IMR-90 (cell line): ENCODE results near the gene CEACAM6. TPM values are rescaled to one million over a fixed set of nuclear protein-coding genes. Genes with fewer than 3 reads are reported as not detected.
"Not testable (repeated sequence)": the region's sequence is repeated elsewhere in the genome, so short reads cannot be mapped to it uniquely, and the experiment has no call there.

ENCODE experiments used
- ATAC-seq: fragments of 200-7000 bp; cut with Tn5 transposase; 2 replicates; pipeline ENCODE4 v1.9.1; 2020; ENCODE audit warnings: low read depth, mild to moderate bottlenecking, moderate library complexity
- BruUV-seq: library from RNA; stranded (reverse); fragments of 400-500 nt; replicated peaks from 2 replicates; lab custom pipeline; 2021; lab: Mats Ljungman, UMichigan
- CTCF ChIA-PET: fragments of 300-600 bp; formaldehyde crosslinking; extraction: SDS; loops from one replicate; lab custom pipeline; 2021; ENCODE audit warnings: antibody characterized with exemption; lab: Yijun Ruan, JAX
- POLR2A ChIA-PET: fragments of 300-600 bp; sonication (Branson Sonifier 250); formaldehyde crosslinking; loops from one replicate; lab custom pipeline; 2022; ENCODE audit warnings: antibody characterized with exemption; ENCODE audit not compliant: unreplicated experiment; lab: Charles Lee
- DNase-seq: peaks from one replicate; pipeline ENCODE4 v3.0.0; 2013
- H2AFZ ChIP-seq: replicated peaks from 2 replicates; pipeline ENCODE3; 2013; ENCODE audit warnings: low read length, mild to moderate bottlenecking; ENCODE audit not compliant: poor library complexity
- H2AK5ac ChIP-seq: 2 replicates; pipeline ENCODE4 v1.6.1; 2013; ENCODE audit warnings: low read depth, low read length, inconsistent platforms
- H2AK9ac ChIP-seq: replicated peaks from 2 replicates; pipeline ENCODE3; 2013; ENCODE audit warnings: mild to moderate bottlenecking, low read depth, low read length, moderate library complexity; ENCODE audit not compliant: poor library complexity
- H2BK120ac ChIP-seq: 2 replicates; pipeline ENCODE4 v1.6.1; 2013; ENCODE audit warnings: low read depth, low read length, inconsistent platforms
- H2BK15ac ChIP-seq: 3 replicates; pipeline ENCODE4 v1.6.1; 2013; ENCODE audit warnings: low read depth, low read length, inconsistent platforms
- H2BK20ac ChIP-seq: 2 replicates; pipeline ENCODE4 v1.6.1; 2013; ENCODE audit warnings: low read depth, mild to moderate bottlenecking, inconsistent platforms, low read length, moderate library complexity
- H2BK5ac ChIP-seq: 2 replicates; pipeline ENCODE4 v1.6.1; 2013; ENCODE audit warnings: mild to moderate bottlenecking, low read depth, low read length, inconsistent platforms; ENCODE audit not compliant: poor library complexity, severe bottlenecking
- H3K14ac ChIP-seq: replicated peaks from 2 replicates; pipeline ENCODE4 v1.6.1; 2013; ENCODE audit warnings: low read depth, low read length, inconsistent platforms
- H3K18ac ChIP-seq: 2 replicates; pipeline ENCODE4 v1.6.1; 2013; ENCODE audit warnings: low read depth, low read length, control low read depth
- H3K23ac ChIP-seq: 2 replicates; pipeline ENCODE4 v1.6.1; 2013; ENCODE audit warnings: low read depth, low read length, inconsistent platforms
- H3K27ac ChIP-seq: 2 replicates; pipeline ENCODE4 v1.5.1; 2013; ENCODE audit warnings: mild to moderate bottlenecking, control low read depth, low read length; ENCODE audit not compliant: insufficient read depth
- H3K27me3 ChIP-seq: 2 replicates; pipeline ENCODE4 v1.6.1; 2013; ENCODE audit warnings: low read length; ENCODE audit not compliant: control insufficient read depth, insufficient read depth
- H3K36me3 ChIP-seq: 2 replicates; pipeline ENCODE4 v1.6.1; 2013; ENCODE audit warnings: low read length, mixed read lengths; ENCODE audit not compliant: control insufficient read depth, insufficient read depth
- H3K4ac ChIP-seq: 2 replicates; pipeline ENCODE4 v1.6.1; 2013; ENCODE audit warnings: low read depth, low read length, inconsistent platforms
- H3K4me1 ChIP-seq: 2 replicates; pipeline ENCODE4 v1.6.1; 2013; ENCODE audit warnings: low read length, mixed read lengths; ENCODE audit not compliant: control insufficient read depth, insufficient read depth
- H3K4me2 ChIP-seq: 2 replicates; pipeline ENCODE4 v1.6.1; 2013; ENCODE audit warnings: low read depth, mild to moderate bottlenecking, control low read depth, low read length, moderate library complexity
- H3K4me3 ChIP-seq: 2 replicates; pipeline ENCODE4 v1.5.1; 2013; ENCODE audit warnings: low read depth, mild to moderate bottlenecking, control low read depth, low read length, moderate library complexity; ENCODE audit not compliant: insufficient read depth
- H3K56ac ChIP-seq: 2 replicates; pipeline ENCODE4 v1.6.1; 2013; ENCODE audit warnings: low read length, inconsistent platforms; ENCODE audit not compliant: insufficient read depth; ENCODE audit errors: extremely low read depth
- H3K79me1 ChIP-seq, 2 experiments: 2 replicates each; pipeline ENCODE4 v1.6.1; 2013; ENCODE audit warnings: low read length in 2 of 2, inconsistent platforms in 1 of 2, low read depth in 1 of 2
- H3K9ac ChIP-seq: 2 replicates; pipeline ENCODE4 v1.6.1; 2013; ENCODE audit warnings: low read depth, low read length, control low read depth
- H3K9me1 ChIP-seq: 2 replicates; pipeline ENCODE4 v1.6.1; 2013; ENCODE audit warnings: low read length, inconsistent platforms; ENCODE audit not compliant: insufficient read depth
- H3K9me3 ChIP-seq: 2 replicates; pipeline ENCODE4 v1.6.1; 2013; ENCODE audit warnings: low read length; ENCODE audit not compliant: control insufficient read depth, insufficient read depth
- H4K20me1 ChIP-seq: 2 replicates; pipeline ENCODE4 v1.6.1; 2013; ENCODE audit warnings: low read length, inconsistent platforms; ENCODE audit not compliant: insufficient read depth
- H4K5ac ChIP-seq: 2 replicates; pipeline ENCODE4 v1.6.1; 2013; ENCODE audit warnings: mild to moderate bottlenecking, low read depth, low read length, control low read depth
- H4K8ac ChIP-seq, 2 experiments: 2 replicates each; pipeline ENCODE4 v1.6.1; 2013; ENCODE audit warnings: low read depth in 2 of 2, low read length in 2 of 2, control low read depth in 1 of 2, inconsistent platforms in 1 of 2
- H4K91ac ChIP-seq: 2 replicates; pipeline ENCODE4 v1.6.1; 2013; ENCODE audit warnings: low read depth, low read length, inconsistent platforms; ENCODE audit not compliant: insufficient read depth
- WGBS, 2 experiments: methylation state at CpG; one replicate each; pipeline versions ENCODE4 v1.1.5 to v1.1.7; 2013; ENCODE audit warnings: missing lambda C conversion rate in 2 of 2; ENCODE audit not compliant: insufficient read length in 1 of 2; ENCODE audit errors: extremely low coverage in 2 of 2; 5-methylcytosine and 5-hydroxymethylcytosine counted together
- dilution Hi-C: fragments of 300-500 bp; cut with HindIII; formaldehyde crosslinking; loops from one replicate; pipeline ENCODE4 v1.14.3; 2018; ENCODE audit warnings: low sequenced_read_pairs; ENCODE audit not compliant: unreplicated experiment
- in situ Hi-C: fragments of 300-500 bp; cut with MboI; formaldehyde crosslinking; loops from 3 replicates; pipeline ENCODE4 v1.14.3; 2019; ENCODE audit warnings: low sequenced_read_pairs, inconsistent platforms, mixed read lengths
- intact Hi-C: fragments of 100-400 bp; cut with micrococcal nuclease; formaldehyde crosslinking; loops from 2 replicates; pipeline ENCODE4 v1.10.0; 2022
- polyA plus RNA-seq, 3 experiments: library from polyadenylated mRNA; depleted of rRNA; stranded (reverse); fragments of >200 nt; gene quantifications; 2 replicates each; pipeline ENCODE4 v1.2.3, GENCODE V29; 2012; ENCODE audit warnings: low replicate concordance in 1 of 3
- total RNA-seq: library from RNA; depleted of rRNA; stranded (reverse); fragments of >200 nt; gene quantifications from 2 replicates; pipeline ENCODE4 v1.2.3, GENCODE V29; 2012

Gene CEACAM6
- total and polyA plus RNA-seq, 2 of the 4 experiments (the other 2 are of a cell fraction) = not detected

GRCh38 chr19:41768105-41768504, 12.8 kb downstream of the CEACAM6 start:
- not testable (repeated sequence) for BruUV-seq

More at GRCh38 chr19:41768105-41768504, 12.8 kb downstream of the CEACAM6 start:
- H3K79me1 ChIP-seq, H4K20me1 ChIP-seq, H3K9me1 ChIP-seq, CTCF ChIA-PET, ATAC-seq, H3K14ac ChIP-seq, H3K56ac ChIP-seq, H2AK5ac ChIP-seq, H3K23ac ChIP-seq, H3K18ac ChIP-seq, H2BK15ac ChIP-seq, H2AK9ac ChIP-seq, in situ Hi-C loops, H3K4me1 ChIP-seq, intact Hi-C loops, POLR2A ChIA-PET, H2BK120ac ChIP-seq, dilution Hi-C loops, H2BK20ac ChIP-seq, H4K91ac ChIP-seq, H3K4me3 ChIP-seq, H3K9me3 ChIP-seq, DNase-seq, H4K8ac ChIP-seq, H2BK5ac ChIP-seq, H3K27ac ChIP-seq, H4K5ac ChIP-seq, H3K36me3 ChIP-seq, H3K9ac ChIP-seq, H3K4ac ChIP-seq, H3K4me2 ChIP-seq, H2AFZ ChIP-seq, H3K27me3 ChIP-seq: not testable (repeated sequence)
- no CpG with 5 or more reads among the region's 5 CpGs for WGBS, 2 experiments
